KMS-11 (cell line): ENCODE results near the gene PRPF40A.

Experiments used
- H2AFZ ChIP-seq: fragments of 200-600 bp; sonication (generic); 2 replicates; pipeline ENCODE4 v1.6.1; 2016; ENCODE audit warnings: antibody characterized with exemption, mixed run types, low read depth
- H3K27ac ChIP-seq: fragments of 200-600 bp; sonication (generic); 2 replicates; pipeline ENCODE4 v1.6.1; 2016; ENCODE audit warnings: mild to moderate bottlenecking, mixed run types
- H3K27me3 ChIP-seq: fragments of 200-600 bp; sonication (generic); 2 replicates; pipeline ENCODE4 v1.6.1; 2017; ENCODE audit warnings: mild to moderate bottlenecking, low read depth, mixed run types, moderate library complexity; ENCODE audit not compliant: insufficient read depth
- H3K36me3 ChIP-seq: fragments of 200-600 bp; sonication (generic); 2 replicates; pipeline ENCODE4 v1.6.1; 2017; ENCODE audit warnings: mild to moderate bottlenecking, mixed run types; ENCODE audit not compliant: insufficient read depth
- H3K4me1 ChIP-seq: fragments of 200-600 bp; sonication (generic); 2 replicates; pipeline ENCODE4 v1.6.1; 2016; ENCODE audit warnings: mild to moderate bottlenecking, low read depth, mixed run types; ENCODE audit not compliant: poor library complexity, severe bottlenecking
- H3K4me2 ChIP-seq: fragments of 200-600 bp; sonication (generic); 2 replicates; pipeline ENCODE4 v1.7.0; 2016; ENCODE audit warnings: mild to moderate bottlenecking, mixed run types
- H3K4me3 ChIP-seq: fragments of 200-600 bp; sonication (generic); IDR thresholded peaks from 2 replicates; pipeline ENCODE4 v1.6.1; 2017; ENCODE audit warnings: low read depth, low read length, mixed read lengths; ENCODE audit not compliant: insufficient read depth
- H3K79me2 ChIP-seq: fragments of 200-600 bp; sonication (generic); 2 replicates; pipeline ENCODE4 v1.6.1; 2016; ENCODE audit warnings: low read depth, mixed run types; ENCODE audit not compliant: insufficient read depth
- H3K9ac ChIP-seq: fragments of 200-600 bp; sonication (generic); 2 replicates; pipeline ENCODE4 v1.6.1; 2016; ENCODE audit warnings: mild to moderate bottlenecking, mixed run types
- H4K20me1 ChIP-seq: fragments of 200-600 bp; sonication (generic); 2 replicates; pipeline ENCODE4 v1.6.1; 2016; ENCODE audit warnings: mild to moderate bottlenecking, mixed run types; ENCODE audit not compliant: insufficient read depth
- TF ChIP-seq, protein P1 (sequence below): fragments of 200-600 bp; sonication (generic); conservative IDR thresholded peaks from 2 replicates; pipeline ENCODE4 v1.6.1; 2017; ENCODE audit warnings: low read depth, mild to moderate bottlenecking, antibody characterized with exemption, low read length, moderate library complexity, mixed read lengths

PRPF40A gene

DNA sequence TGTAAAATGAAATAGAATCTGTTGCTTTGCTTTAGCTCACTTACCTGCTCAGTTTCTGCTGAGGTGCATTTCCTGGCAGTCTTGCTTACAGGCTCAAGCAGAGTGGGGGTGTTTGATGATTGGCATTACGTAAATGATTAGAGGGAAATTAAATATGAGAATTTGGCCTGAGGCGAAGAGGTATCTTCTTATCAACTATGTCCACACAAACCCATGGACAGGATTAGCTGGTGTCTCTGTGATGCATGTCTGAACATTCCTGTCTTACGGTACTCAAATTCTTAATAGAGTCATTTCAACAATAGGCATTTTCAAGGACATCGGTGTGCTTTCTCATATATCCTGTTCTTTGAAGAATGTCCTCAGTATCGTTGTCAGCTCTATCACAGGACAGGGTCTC is 102.1 kb downstream of the PRPF40A start:
- no peaks in the 10 kb centered on the region for H3K27me3 ChIP-seq
- no peak overlapping the region for H3K4me2 ChIP-seq
- no peaks in the 10 kb centered on the region for H3K79me2 ChIP-seq
- no peak overlapping the region for H3K27ac ChIP-seq
- H4K20me1 ChIP-seq = no peaks in the 10 kb centered on the region
- peaks cover 3% of the 10 kb centered on the region; the same call in 1 of the 2 replicates for H3K36me3 ChIP-seq
- H3K4me1 ChIP-seq = peaks cover 25% of the 10 kb centered on the region
- no peak overlapping the region for H2AFZ ChIP-seq
- TF ChIP-seq, protein P1, sequence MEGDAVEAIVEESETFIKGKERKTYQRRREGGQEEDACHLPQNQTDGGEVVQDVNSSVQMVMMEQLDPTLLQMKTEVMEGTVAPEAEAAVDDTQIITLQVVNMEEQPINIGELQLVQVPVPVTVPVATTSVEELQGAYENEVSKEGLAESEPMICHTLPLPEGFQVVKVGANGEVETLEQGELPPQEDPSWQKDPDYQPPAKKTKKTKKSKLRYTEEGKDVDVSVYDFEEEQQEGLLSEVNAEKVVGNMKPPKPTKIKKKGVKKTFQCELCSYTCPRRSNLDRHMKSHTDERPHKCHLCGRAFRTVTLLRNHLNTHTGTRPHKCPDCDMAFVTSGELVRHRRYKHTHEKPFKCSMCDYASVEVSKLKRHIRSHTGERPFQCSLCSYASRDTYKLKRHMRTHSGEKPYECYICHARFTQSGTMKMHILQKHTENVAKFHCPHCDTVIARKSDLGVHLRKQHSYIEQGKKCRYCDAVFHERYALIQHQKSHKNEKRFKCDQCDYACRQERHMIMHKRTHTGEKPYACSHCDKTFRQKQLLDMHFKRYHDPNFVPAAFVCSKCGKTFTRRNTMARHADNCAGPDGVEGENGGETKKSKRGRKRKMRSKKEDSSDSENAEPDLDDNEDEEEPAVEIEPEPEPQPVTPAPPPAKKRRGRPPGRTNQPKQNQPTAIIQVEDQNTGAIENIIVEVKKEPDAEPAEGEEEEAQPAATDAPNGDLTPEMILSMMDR = no peak
- H3K9ac ChIP-seq = no peak overlapping the region
- H3K4me3 ChIP-seq = no peak overlapping the region

- H3K27ac ChIP-seq = no peak overlapping the region
- no peak overlapping the region for H3K4me2 ChIP-seq
- H3K36me3 ChIP-seq = peaks cover 3% of the 10 kb centered on the region; the same call in 1 of the 2 replicates
Measured at GRCh38 chr2:152613235-152613634, 104.0 kb downstream of the PRPF40A start.

DNA sequence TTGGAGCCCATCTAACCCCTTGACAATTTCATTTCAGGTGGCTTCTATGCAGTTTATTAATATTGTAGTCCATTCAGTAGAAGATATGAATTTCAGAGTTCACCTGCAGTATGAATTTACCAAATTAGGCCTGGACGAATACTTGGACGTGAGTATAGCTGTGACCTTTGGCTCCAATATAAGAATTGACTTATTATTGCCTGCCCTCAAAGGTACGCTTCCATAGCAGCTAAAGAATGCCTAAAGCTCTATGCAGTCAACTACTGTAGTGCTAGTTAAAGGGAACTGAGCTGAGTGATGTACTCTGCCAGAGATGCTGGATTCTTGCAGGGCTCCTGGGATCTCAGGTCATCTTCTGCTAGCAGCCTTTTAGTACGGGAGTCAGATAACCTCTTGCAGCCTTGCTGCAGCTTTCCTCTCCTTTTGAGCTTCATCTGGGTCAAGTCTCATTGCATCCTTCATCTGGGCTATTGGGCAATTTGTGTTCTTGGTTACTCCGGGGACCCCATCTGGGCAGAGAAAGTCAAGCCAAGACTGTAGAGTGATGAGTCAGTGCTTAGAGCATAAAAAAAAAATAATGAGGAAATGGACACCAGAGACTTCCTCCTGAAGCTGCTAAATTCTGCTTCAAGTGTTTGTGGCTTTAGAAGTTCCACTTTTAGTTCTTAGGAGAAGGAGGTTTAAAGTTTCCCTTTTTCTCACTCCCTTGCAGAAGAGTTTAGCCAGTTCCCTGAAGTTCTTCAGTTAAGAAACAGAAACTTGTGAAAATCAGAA is 105.6 kb downstream of the PRPF40A start:
- H3K4me1 ChIP-seq = peaks cover 25% of the 10 kb centered on the region
- H4K20me1 ChIP-seq = no peaks in the 10 kb centered on the region
- H3K4me3 ChIP-seq = no peak overlapping the region
- H3K9ac ChIP-seq = no peak overlapping the region
- H3K79me2 ChIP-seq = no peaks in the 10 kb centered on the region
- TF ChIP-seq, protein P1 = no peak
- no peaks in the 10 kb centered on the region for H3K36me3 ChIP-seq
- H3K27me3 ChIP-seq = no peaks in the 10 kb centered on the region
- H3K4me2 ChIP-seq = peak overlapping the region; percentile 58
- peak overlapping the region; percentile 48 for H3K27ac ChIP-seq
- no peak overlapping the region; the same call in 1 of the 2 replicates for H2AFZ ChIP-seq

More at GRCh38 chr2:152613235-152613634, 104.0 kb downstream of the PRPF40A start:
- H3K79me2 ChIP-seq = no peaks in the 10 kb centered on the region
- H3K27me3 ChIP-seq = no peaks in the 10 kb centered on the region
- no peak overlapping the region for H2AFZ ChIP-seq
- TF ChIP-seq, protein P1 = no peak
- no peak overlapping the region for H3K9ac ChIP-seq
- H4K20me1 ChIP-seq = no peaks in the 10 kb centered on the region
- peaks cover 25% of the 10 kb centered on the region for H3K4me1 ChIP-seq
- no peak overlapping the region for H3K4me3 ChIP-seq

DNA sequence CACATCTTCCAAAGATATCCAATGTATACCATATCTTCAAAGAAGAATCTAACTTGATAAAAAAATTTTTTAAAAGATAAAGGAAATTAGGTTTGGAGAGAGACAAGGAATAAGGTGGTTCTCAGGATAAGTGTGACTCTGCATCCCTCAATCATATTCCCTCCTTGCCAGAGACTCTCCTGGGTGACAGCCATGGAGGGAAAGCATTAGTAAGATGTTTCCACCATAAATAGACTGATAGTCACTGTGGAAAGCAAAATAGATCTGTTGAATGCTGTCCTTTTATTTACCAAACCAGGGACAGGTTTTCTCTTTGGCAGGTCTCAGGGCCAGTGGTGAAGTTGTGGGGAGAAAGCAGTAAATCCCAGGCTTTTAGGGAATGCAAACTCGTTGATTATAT is 107.6 kb downstream of the PRPF40A start:
- no peak overlapping the region for H3K9ac ChIP-seq
- TF ChIP-seq, protein P1 = no peak
- no peak overlapping the region for H2AFZ ChIP-seq
- no peaks in the 10 kb centered on the region for H4K20me1 ChIP-seq
- H3K27ac ChIP-seq = no peak overlapping the region
- peaks cover 25% of the 10 kb centered on the region for H3K4me1 ChIP-seq
- no peaks in the 10 kb centered on the region for H3K79me2 ChIP-seq
- no peak overlapping the region for H3K4me3 ChIP-seq
- H3K4me2 ChIP-seq = no peak overlapping the region
- H3K36me3 ChIP-seq = no peaks in the 10 kb centered on the region
- H3K27me3 ChIP-seq = no peaks in the 10 kb centered on the region
